ENCODE measurements around the gene MBLAC1. TPM values are rescaled to one million over a fixed set of nuclear protein-coding genes. Genes with fewer than 3 reads are reported as not detected.

MBLAC1 gene
- total RNA-seq, 1 experiment from 2014 or later: 3.5 TPM

GRCh38 chr7:100119072-100119969, 7.4 kb upstream of the MBLAC1 start, which contains the start of the genes CNPY4 and TAF6 (continued):
- no peak for TF ChIP-seq IRF1 (CRISPR knock-in tag; IDR thresholded peaks at IDR 0.05)
- TF ChIP-seq E2F1 (CRISPR knock-in tag; IDR thresholded peaks at IDR 0.05): no peak
- no peak for TF ChIP-seq GTF2I (CRISPR knock-in tag; conservative IDR thresholded peaks at IDR 0.05)
- TF ChIP-seq ATF2 (CRISPR knock-in tag; IDR thresholded peaks at IDR 0.05; ENCODE audit: borderline replicate concordance, low read depth): no peak
- no peak for TF ChIP-seq ZNF219 (CRISPR knock-in tag; IDR thresholded peaks at IDR 0.05; ENCODE audit: borderline replicate concordance)
- no peak for TF ChIP-seq FOXP4 (CRISPR knock-in tag; IDR thresholded peaks at IDR 0.05)
- TF ChIP-seq ZNF232 (CRISPR knock-in tag; IDR thresholded peaks at IDR 0.05): peak; percentile 67; the same call in 1 of the 2 replicates
- no peak for TF ChIP-seq ZNF425 (CRISPR knock-in tag; conservative IDR thresholded peaks at IDR 0.05)
- peak; percentile 58; the same call in 1 of the 2 replicates for TF ChIP-seq SMAD3 (CRISPR knock-in tag; IDR thresholded peaks at IDR 0.05; ENCODE audit: borderline replicate concordance)
- TF ChIP-seq E2F4 (CRISPR knock-in tag; IDR thresholded peaks at IDR 0.05; ENCODE audit: borderline replicate concordance, low read depth): no peak
- no peak for TF ChIP-seq JUN (CRISPR knock-in tag; IDR thresholded peaks at IDR 0.05)
- no peak for TF ChIP-seq SMAD4 (CRISPR knock-in tag; IDR thresholded peaks at IDR 0.05)
- 0 out of 2 replicates have a peak, but pooled peaks have one; percentile 59 for TF ChIP-seq ATF1 (CRISPR knock-in tag; IDR thresholded peaks at IDR 0.05)
- TF ChIP-seq MAX (CRISPR knock-in tag; IDR thresholded peaks at IDR 0.05): peak; percentile 23; the same call in 1 of the 2 replicates
- TF ChIP-seq ZNF317 (CRISPR knock-in tag; IDR thresholded peaks at IDR 0.05; ENCODE audit: borderline replicate concordance, low read depth): no peak
- TF ChIP-seq ERG (CRISPR knock-in tag; IDR thresholded peaks at IDR 0.05): no peak
- no peak for TF ChIP-seq ZMAT4 (CRISPR knock-in tag; IDR thresholded peaks at IDR 0.05)
- no peak for TF ChIP-seq ZBTB21 (CRISPR knock-in tag; IDR thresholded peaks at IDR 0.05; ENCODE audit: borderline replicate concordance)
- TF ChIP-seq RELA (CRISPR knock-in tag; IDR thresholded peaks at IDR 0.05; ENCODE audit: borderline replicate concordance): no peak
- no peak for TF ChIP-seq AR (CRISPR knock-in tag; IDR thresholded peaks at IDR 0.05)
- TF ChIP-seq HMGA2 (CRISPR knock-in tag; IDR thresholded peaks at IDR 0.05): no peak
- no peak for TF ChIP-seq EMX1 (CRISPR knock-in tag; IDR thresholded peaks at IDR 0.05)
- TF ChIP-seq ZNF121 (CRISPR knock-in tag; IDR thresholded peaks at IDR 0.05): no peak
- no peak for TF ChIP-seq IRF2 (CRISPR knock-in tag; IDR thresholded peaks at IDR 0.05; ENCODE audit: borderline replicate concordance, low read depth)
